GM12801 (cell line): ENCODE measurements around the gene ASPN.

Experiments
- CTCF ChIP-seq: IDR thresholded peaks from one replicate; pipeline ENCODE4 v1.5.1; 2011; ENCODE audit warnings: control low read depth; ENCODE audit not compliant: insufficient read length; ENCODE audit errors: extremely low read depth

Gene ASPN

DNA sequence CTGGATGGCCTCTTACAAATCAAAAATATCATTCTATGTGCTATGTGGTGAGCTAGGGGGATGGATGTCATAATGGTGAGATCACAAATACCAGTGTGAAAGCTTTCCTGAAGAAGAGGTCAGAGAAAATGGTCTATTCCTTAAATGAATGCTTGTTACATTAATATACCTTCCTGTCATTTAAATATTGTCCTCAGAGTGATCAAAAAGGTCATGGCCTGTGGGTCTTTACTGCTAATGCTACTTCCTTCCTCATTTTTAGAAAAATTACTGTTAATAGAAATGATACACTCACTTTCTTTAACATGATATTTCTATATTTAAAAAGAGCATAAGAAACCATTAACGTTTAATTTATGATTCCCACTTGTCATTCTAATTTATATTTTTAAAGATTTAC lies 67.7 kb downstream of the ASPN start:
- no peak for TF ChIP-seq CTCF

GRCh38 chr9:92408747-92409478 lies 73.4 kb downstream of the ASPN start:
- TF ChIP-seq CTCF: no peak

DNA sequence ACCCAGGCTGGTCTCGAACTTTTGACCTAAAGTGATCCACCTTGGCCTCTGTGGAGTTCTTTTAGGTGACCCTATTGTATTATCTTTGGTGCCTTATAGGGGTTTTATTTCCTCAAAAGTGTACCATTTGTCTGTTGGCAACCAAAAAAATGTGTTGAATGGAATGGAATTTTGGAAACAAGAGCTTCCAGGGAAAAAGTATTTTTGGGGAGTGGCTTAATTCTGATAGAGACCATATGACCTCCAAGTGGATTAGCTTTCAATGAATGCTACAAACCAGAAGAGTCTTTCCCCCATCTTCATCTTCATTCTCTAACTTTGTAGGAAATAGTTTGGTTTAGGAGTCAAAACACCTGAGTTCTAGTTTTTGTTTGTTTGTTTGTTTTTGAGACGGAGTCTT lies 74.5 kb downstream of the ASPN start:
- TF ChIP-seq CTCF: no peak

DNA sequence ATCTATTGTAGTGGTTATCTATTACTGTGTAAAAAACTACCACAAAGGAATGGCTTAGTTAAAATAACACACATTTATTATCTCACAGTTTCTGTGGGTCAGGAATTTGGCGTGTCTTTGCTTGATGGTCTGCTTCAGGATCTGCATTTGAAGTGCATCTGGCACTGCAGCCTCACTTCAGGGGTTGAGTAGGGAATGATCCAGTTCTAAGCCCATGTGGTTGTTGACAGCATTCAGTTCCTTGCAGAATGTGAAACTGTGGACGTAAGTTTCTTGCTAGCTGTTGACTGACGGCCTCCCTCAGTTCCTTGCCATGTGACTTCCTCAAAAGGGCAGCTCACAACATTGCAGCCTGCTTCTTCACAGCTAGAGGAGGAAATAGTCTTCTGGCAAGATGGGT lies 75.8 kb downstream of the ASPN start:
- no peak for TF ChIP-seq CTCF
